ENCODE data around the gene GPR15.
"Not testable (repeated sequence)": the region's sequence is repeated elsewhere in the genome, so short reads cannot be mapped to it uniquely, and the experiment has no call there.

Gene GPR15

DNA sequence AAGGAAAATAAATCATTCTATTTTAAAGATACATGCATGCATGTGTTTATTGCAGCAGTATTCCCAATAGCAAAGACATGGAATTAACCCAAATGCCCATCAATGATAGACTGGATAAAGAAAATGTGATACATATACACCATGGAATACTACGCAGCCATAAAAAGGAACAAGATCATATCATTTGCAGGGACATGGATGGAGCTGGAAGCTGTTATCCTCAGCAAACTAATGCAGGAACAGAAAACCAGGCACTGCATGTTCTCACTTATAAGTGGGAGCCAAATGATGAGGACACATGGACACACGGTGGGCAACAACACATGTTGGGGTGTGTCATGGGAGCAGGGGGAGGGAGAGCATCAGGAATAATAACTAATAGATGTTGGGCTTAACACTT lies 28.0 kb downstream of the GPR15 start:
- DNase-seq, result not testable (repeated sequence)

DNA sequence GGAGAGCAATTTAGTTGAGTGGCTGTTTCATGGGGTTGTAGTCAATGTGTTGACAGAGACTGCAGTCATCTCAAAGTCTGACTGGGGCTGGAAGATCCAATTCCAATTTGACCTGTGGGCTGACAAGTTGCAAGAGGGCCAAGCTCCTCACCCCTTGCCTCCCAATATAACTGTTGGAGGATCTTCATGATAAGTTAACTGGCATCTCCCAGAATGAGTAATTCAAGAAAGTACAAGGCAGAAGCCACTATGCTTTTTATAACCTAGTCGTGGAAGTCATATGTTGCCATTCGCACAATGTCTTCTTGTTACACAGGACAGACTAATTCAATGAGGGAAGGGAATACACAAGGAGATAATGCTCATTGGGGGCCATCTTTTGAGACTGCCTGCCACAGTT lies 29.1 kb downstream of the GPR15 start:
- no peak for DNase-seq

DNA sequence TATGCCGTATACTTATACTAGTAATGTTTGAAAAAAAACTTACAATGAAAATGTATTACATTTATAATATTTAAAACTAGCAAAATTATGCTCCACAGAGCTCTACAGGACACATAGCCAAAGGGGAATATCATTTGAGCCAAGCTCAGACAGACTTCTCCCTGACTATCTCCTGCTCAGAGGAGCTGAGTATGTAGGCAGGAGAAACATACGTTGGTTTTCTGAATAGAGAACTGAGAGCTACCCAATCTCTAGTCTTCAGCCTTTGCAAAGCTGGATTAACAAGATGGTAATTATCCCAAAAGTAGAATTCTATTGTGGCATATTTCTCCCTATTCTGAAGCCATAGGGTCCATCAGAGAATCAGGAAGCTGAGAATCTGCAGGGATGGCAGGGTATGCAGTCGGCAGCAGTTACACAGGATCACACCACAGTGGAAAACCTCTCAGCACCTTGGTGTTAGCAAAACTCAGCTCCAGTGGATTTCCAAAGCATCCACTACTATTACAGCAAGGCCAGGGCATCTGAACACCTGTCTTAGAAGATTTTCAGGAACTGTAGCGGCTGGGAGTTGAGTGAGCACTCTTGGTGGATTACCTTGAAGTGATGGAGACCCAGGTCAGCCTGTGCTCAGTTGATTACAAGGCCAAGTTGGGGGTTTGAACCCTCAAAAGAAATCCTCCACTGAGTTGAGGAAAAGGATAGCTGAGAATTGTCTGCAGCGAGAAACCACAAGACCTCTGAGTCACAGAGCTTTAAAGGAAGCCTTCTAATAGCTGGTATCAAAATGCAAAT lies 30.1 kb downstream of the GPR15 start:
- no peak for DNase-seq

- DNase-seq, result no peak
These were observed 32.0 kb downstream of the GPR15 start for GRCh38 chr3:98563661-98564281.

DNA sequence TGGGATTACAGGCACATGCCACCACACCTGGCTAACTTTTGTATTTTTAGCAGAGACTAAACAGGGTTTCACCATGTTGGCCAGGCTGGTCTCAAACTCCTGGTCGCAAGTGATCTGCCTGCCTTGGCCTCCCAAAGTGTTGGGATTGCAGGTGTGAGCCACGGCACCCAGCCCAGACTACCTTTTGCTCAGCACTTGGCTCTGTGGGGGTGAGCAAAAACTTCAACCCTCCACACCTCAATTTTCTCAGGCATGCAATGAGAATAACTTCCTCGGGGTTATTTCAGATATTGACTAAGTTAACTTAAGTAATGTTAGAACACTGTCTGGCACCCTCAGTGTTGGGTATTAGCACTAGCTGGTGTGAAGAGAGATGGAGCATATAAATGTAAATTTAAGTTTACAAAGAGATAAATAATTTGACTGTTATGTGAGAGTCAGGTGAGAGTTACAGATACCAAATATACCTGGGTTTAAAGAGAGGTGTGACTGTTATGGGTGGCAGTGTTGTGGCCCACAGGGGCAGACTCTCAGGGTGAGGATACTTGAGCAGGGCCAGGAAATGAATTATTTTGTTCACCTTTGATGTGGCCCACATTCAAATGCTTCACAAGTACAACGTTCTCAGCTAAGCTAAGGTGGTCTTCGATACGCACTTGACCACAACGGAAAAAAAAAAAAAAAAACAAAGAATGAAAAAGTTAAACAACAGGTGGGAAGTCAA lies 32.7 kb downstream of the GPR15 start:
- no peak for DNase-seq

DNA sequence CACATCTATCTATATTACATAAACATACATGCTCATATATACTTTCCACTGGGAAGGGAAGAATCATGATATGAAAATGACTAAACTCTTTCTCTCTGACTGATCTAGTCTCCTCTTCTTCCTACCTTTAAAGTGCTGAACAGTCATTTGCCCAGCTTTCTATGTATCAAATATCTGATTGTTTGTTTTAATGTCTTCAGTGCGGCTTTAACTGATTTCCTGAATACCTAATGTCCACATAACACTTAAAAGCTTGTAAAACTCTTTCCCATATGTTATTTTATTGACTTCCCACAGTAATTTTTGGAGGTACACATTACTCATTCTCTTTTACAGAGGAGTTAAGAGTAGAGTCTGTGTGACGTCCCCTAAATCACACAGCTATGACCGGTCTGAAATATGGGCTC lies 33.5 kb downstream of the GPR15 start:
- DNase-seq, result no peak

GRCh38 chr3:98565843-98566242 lies 34.1 kb downstream of the GPR15 start:
- DNase-seq, result no peak

- no peak for DNase-seq
These were observed 36.0 kb downstream of the GPR15 start for GRCh38 chr3:98567666-98568270.

- no peak for DNase-seq
These were observed 36.6 kb downstream of the GPR15 start for GRCh38 chr3:98568402-98568801.

- DNase-seq, result no peak
These were observed 41.5 kb downstream of the GPR15 start for GRCh38 chr3:98573181-98573728.

DNA sequence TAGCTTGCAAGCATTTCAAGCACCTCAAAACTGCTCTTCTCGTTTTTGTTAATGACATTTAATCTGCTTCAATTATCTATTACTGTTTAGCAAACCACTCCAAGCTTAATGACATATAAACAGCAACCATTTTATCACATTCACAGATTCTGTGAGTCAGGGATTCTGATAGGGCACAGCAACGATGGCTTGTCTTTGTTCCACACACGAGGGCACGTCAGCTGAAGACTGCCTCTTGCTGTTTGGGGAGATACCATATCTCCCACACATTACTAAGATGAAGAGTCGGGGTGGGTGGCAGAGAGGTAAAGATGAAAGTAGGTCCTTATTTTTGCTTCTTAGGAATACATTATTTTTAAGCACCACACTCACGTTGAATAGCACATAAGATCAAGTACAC lies 42.4 kb downstream of the GPR15 start:
- DNase-seq, result peak; percentile 57

DNA sequence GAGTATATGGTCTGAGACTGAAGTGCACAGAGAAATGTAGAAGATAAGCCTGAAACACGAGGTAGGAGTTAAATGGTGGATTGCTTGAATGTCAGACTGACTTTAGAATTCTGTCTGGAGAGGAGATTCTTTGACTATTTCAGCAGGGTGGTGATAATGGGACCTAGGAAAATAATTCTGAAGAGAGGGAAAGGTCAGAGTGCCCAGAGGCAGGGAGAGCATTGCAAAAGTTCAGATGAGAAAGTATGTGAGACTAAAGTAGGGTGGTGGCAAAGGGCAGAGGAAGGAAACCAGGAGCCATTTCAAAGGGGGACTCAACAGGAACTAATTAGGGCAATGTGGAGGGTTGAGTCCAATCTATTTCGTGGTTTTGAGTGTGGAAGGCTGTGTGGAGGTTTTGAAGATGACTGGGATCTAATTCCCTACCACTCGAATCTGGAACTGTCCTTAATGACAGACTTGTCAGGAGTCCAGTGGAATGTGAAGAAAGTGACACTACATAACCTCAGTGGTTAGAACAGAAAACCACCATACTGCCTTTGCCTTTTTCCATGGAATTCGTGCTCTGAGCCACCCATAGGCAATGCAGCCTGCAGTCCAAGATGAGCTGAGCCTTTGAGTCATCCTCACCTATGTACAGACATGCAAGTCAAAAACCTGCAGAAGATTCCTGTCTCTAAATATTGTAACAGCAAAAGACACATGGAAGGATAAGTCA lies 45.6 kb downstream of the GPR15 start:
- no peak for DNase-seq

GRCh38 chr3:98580401-98581386 lies 48.9 kb downstream of the GPR15 start:
- no peak for DNase-seq

GRCh38 chr3:98581474-98581873 lies 49.7 kb downstream of the GPR15 start:
- no peak for DNase-seq

DNA sequence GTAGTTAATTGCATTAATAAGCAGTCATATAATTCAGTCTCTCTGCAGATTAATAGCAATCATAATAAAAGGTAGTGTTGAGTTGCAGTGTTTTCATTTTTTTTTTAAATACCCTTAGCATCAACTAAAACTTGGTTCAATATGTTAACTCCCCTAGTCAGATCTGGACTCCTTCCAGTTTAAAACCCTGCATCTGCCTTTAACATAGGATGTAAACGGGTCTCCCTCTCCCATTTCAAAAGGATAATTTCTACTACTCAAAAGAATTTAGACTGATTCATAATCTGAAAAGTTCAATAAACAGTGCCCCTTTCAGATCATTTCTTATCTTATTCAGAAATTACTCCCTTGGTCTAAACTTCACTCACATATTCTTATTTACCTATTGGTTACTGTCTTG lies 50.3 kb downstream of the GPR15 start:
- no peak for DNase-seq

- no peak for DNase-seq
These were observed 52.0 kb downstream of the GPR15 start for GRCh38 chr3:98583766-98584165.
